H9 (cell line): ENCODE data around the gene RAD21L1. TPM values are rescaled to one million over a fixed set of nuclear protein-coding genes. Genes with fewer than 3 reads are reported as not detected.

Experiments
- DNase-seq: peaks from one replicate; pipeline ENCODE4 v3.0.0-alpha.2; 2017
- H2AFZ ChIP-seq: one replicate; pipeline ENCODE4 v1.6.1; 2013; ENCODE audit warnings: mild to moderate bottlenecking, low read length, control low read depth, moderate library complexity
- H2AK5ac ChIP-seq: 2 replicates; pipeline ENCODE4 v1.6.1; 2013; ENCODE audit warnings: low read length, control low read depth, mixed read lengths; ENCODE audit not compliant: insufficient read length
- H2BK120ac ChIP-seq: one replicate; pipeline ENCODE4 v1.6.1; 2013; ENCODE audit warnings: low read depth, mild to moderate bottlenecking, low read length, control low read depth, inconsistent platforms; ENCODE audit not compliant: poor library complexity, severe bottlenecking
- H2BK12ac ChIP-seq: 2 replicates; pipeline ENCODE4 v1.6.1; 2013; ENCODE audit warnings: low read length, control low read depth, mixed read lengths, low read depth; ENCODE audit not compliant: insufficient read length
- H2BK15ac ChIP-seq: 2 replicates; pipeline ENCODE4 v1.6.1; 2013; ENCODE audit warnings: low read depth, low read length, control low read depth
- H2BK20ac ChIP-seq: one replicate; pipeline ENCODE4 v1.6.1; 2013; ENCODE audit warnings: low read depth, mild to moderate bottlenecking, low read length, control low read depth, inconsistent platforms; ENCODE audit not compliant: poor library complexity, severe bottlenecking
- H2BK5ac ChIP-seq: 2 replicates; pipeline ENCODE4 v1.6.1; 2013; ENCODE audit warnings: low read length, control low read depth, mixed read lengths; ENCODE audit not compliant: insufficient read length
- H3K14ac ChIP-seq: 2 replicates; pipeline ENCODE4 v1.6.1; 2013; ENCODE audit warnings: low read length, control low read depth; ENCODE audit not compliant: insufficient read depth
- H3K18ac ChIP-seq: 2 replicates; pipeline ENCODE4 v1.6.1; 2013; ENCODE audit warnings: low read depth, mild to moderate bottlenecking, mixed read lengths, low read length, control low read depth; ENCODE audit not compliant: insufficient read length
- H3K23ac ChIP-seq: 2 replicates; pipeline ENCODE4 v1.6.1; 2013; ENCODE audit warnings: low read length, control low read depth, mixed read lengths, low read depth; ENCODE audit not compliant: insufficient read length
- H3K23me2 ChIP-seq: 2 replicates; pipeline ENCODE4 v1.6.1; 2013; ENCODE audit warnings: low read depth, mild to moderate bottlenecking, mixed read lengths, low read length, control low read depth; ENCODE audit not compliant: insufficient read length, poor library complexity, severe bottlenecking
- H3K27ac ChIP-seq: 2 replicates; pipeline ENCODE4 v1.5.1; 2013; ENCODE audit warnings: low read length, control low read depth, mixed read lengths, low read depth; ENCODE audit not compliant: insufficient read length
- H3K27me3 ChIP-seq: 2 replicates; pipeline ENCODE4 v1.6.1; 2013; ENCODE audit warnings: low read length, control low read depth, inconsistent platforms; ENCODE audit not compliant: insufficient read depth
- H3K4ac ChIP-seq: 2 replicates; pipeline ENCODE4 v1.6.1; 2013; ENCODE audit warnings: low read depth, mild to moderate bottlenecking, control low read depth, inconsistent platforms, low read length, moderate library complexity
- H3K4me1 ChIP-seq: 2 replicates; pipeline ENCODE4 v1.6.1; 2013; ENCODE audit warnings: low read length, control low read depth, inconsistent platforms; ENCODE audit not compliant: insufficient read depth
- H3K4me2 ChIP-seq: 2 replicates; pipeline ENCODE4 v1.6.1; 2013; ENCODE audit warnings: low read length, control low read depth, mixed read lengths; ENCODE audit not compliant: insufficient read length, insufficient read depth
- H3K56ac ChIP-seq: 2 replicates; pipeline ENCODE4 v1.6.1; 2013; ENCODE audit warnings: low read depth, mild to moderate bottlenecking, mixed read lengths, low read length, control low read depth; ENCODE audit not compliant: insufficient read length
- H3K79me1 ChIP-seq: 2 replicates; pipeline ENCODE4 v1.6.1; 2013; ENCODE audit warnings: low read depth, mild to moderate bottlenecking, moderate library complexity, low read length, control low read depth, inconsistent platforms; ENCODE audit not compliant: insufficient read depth, poor library complexity, severe bottlenecking
- H3K79me2 ChIP-seq: 2 replicates; pipeline ENCODE4 v1.6.1; 2013; ENCODE audit warnings: low read length, control low read depth, inconsistent platforms; ENCODE audit not compliant: insufficient read depth
- H3K9ac ChIP-seq: 2 replicates; pipeline ENCODE4 v1.6.1; 2013; ENCODE audit warnings: low read length, control low read depth, mixed read lengths; ENCODE audit not compliant: insufficient read length; ENCODE audit errors: extremely low read depth
- H3K9me3 ChIP-seq: one replicate; pipeline ENCODE4 v1.6.1; 2013; ENCODE audit warnings: low read depth, low read length, inconsistent platforms; ENCODE audit not compliant: control insufficient read depth
- H3T11ph ChIP-seq: one replicate; pipeline ENCODE4 v1.6.1; 2013; ENCODE audit warnings: mild to moderate bottlenecking, low read length, control low read depth, inconsistent platforms
- H4K20me1 ChIP-seq: one replicate; pipeline ENCODE4 v1.6.1; 2013; ENCODE audit not compliant: control insufficient read depth, insufficient read length, insufficient read depth
- H4K5ac ChIP-seq: 2 replicates; pipeline ENCODE4 v1.6.1; 2013; ENCODE audit warnings: low read depth, mild to moderate bottlenecking, mixed read lengths, low read length, control low read depth; ENCODE audit not compliant: insufficient read length
- H4K8ac ChIP-seq: replicated peaks from 2 replicates; pipeline ENCODE4 v1.6.1; 2013; ENCODE audit warnings: low read length, control low read depth, mixed read lengths, low read depth; ENCODE audit not compliant: insufficient read length
- H4K91ac ChIP-seq: 2 replicates; pipeline ENCODE4 v1.6.1; 2013; ENCODE audit warnings: low read depth, mild to moderate bottlenecking, moderate library complexity, mixed read lengths, low read length, control low read depth; ENCODE audit not compliant: insufficient read length
- H3K27ac Mint-ChIP-seq, 3 experiments: 2 replicates in 2 of 3; 3 replicates in 1 of 3; pipeline ENCODE4 v1.8.0; 2020 to 2021; ENCODE audit warnings: mixed read lengths in 3 of 3, mild to moderate bottlenecking in 1 of 3, moderate library complexity in 1 of 3
- H3K27me3 Mint-ChIP-seq: 2 replicates; pipeline ENCODE4 v1.8.0; 2021; ENCODE audit warnings: low read depth, mild to moderate bottlenecking, moderate library complexity, mixed read lengths
- H3K36me3 Mint-ChIP-seq, 3 experiments: 2 replicates in 2 of 3; 3 replicates in 1 of 3; pipeline ENCODE4 v1.8.0; 2020 to 2021; ENCODE audit warnings: low read depth in 3 of 3, mixed read lengths in 3 of 3; ENCODE audit not compliant: insufficient read depth in 1 of 3
- H3K4me1 Mint-ChIP-seq, 2 experiments: 2 replicates each; pipeline ENCODE4 v1.8.0; 2020; ENCODE audit warnings: mixed read lengths in 2 of 2
- H3K4me3 Mint-ChIP-seq, 2 experiments: 2 replicates in 1 of 2; 3 replicates in 1 of 2; pipeline ENCODE4 v1.8.0; 2020 to 2021; ENCODE audit warnings: mild to moderate bottlenecking in 2 of 2, mixed read lengths in 2 of 2, moderate library complexity in 1 of 2
- H3K9me3 Mint-ChIP-seq, 2 experiments: 2 replicates in 1 of 2; 3 replicates in 1 of 2; pipeline ENCODE4 v1.8.0; 2020; ENCODE audit warnings: mild to moderate bottlenecking in 2 of 2, mixed read lengths in 2 of 2, moderate library complexity in 1 of 2
- WGBS: extraction: QIAGEN DNeasy Blood & Tissue Kit; methylation state at CpG from one replicate; pipeline ENCODE4 v1.1.7; 2013; ENCODE audit warnings: missing lambda C conversion rate, low lambda C conversion rate, mixed read lengths; ENCODE audit not compliant: insufficient read length; ENCODE audit errors: extremely low coverage; 5-methylcytosine and 5-hydroxymethylcytosine counted together
- total RNA-seq: library from RNA; stranded (reverse); gene quantifications from 2 replicates; pipeline ENCODE4 v1.2.1, GENCODE V29; 2021
- TF ChIP-seq, protein P1 (sequence below): fragments of 200-600 bp; sonication (generic); conservative IDR thresholded peaks from 3 replicates; pipeline ENCODE4 v1.8.0; 2021; ENCODE audit warnings: antibody characterized with exemption, mild to moderate bottlenecking

The RAD21L1 gene
- total RNA-seq, 1 experiment from 2014 or later = not detected

- Histone ChIP-seq H3K79me2 (no peaks in the 10 kb centered on the region), H3K23me2 (no peaks in the 10 kb centered on the region), H3K23ac (no peak overlapping the region), H2BK5ac (no peak overlapping the region), H3T11ph (no peak overlapping the region), H3K18ac (no peak overlapping the region), H4K8ac (no peak overlapping the region), H4K91ac (no peak overlapping the region), H3K4ac (no peak overlapping the region), H2BK20ac (no peak overlapping the region), H2BK12ac (no peak overlapping the region), H3K27ac (no peak overlapping the region), H3K79me1 (no peaks in the 10 kb centered on the region), H3K4me2 (no peak overlapping the region), H3K4me1 (no peaks in the 10 kb centered on the region), H3K9me3 (no peaks in the 10 kb centered on the region), H4K20me1 (no peaks in the 10 kb centered on the region), H2AFZ (no peak overlapping the region), H3K56ac (no peak overlapping the region), H3K27me3 (no peaks in the 10 kb centered on the region), H2AK5ac (no peak overlapping the region), H3K14ac (no peak overlapping the region), H2BK15ac (no peak overlapping the region), H2BK120ac (no peak overlapping the region), H4K5ac (no peak overlapping the region), H3K9ac (no peak overlapping the region)
- WGBS = no CpG with 5 or more reads among the region's 3 CpGs
- H3K27me3 Mint-ChIP-seq = peaks cover 17% of the 10 kb centered on the region
- H3K36me3 Mint-ChIP-seq = peaks cover 0 to 4% (median 0%) of the 10 kb centered on the region in 3 experiments; a peak in 1 of 7 replicates
- H3K9me3 Mint-ChIP-seq = peaks cover 5 to 8% of the 10 kb centered on the region in 2 experiments; a peak in 4 of 5 replicates
- peaks cover 0 to 7% of the 10 kb centered on the region in 2 experiments; a peak in 1 of 4 replicates for H3K4me1 Mint-ChIP-seq
- no peak overlapping the region for H3K27ac Mint-ChIP-seq
- TF ChIP-seq, protein P1, sequence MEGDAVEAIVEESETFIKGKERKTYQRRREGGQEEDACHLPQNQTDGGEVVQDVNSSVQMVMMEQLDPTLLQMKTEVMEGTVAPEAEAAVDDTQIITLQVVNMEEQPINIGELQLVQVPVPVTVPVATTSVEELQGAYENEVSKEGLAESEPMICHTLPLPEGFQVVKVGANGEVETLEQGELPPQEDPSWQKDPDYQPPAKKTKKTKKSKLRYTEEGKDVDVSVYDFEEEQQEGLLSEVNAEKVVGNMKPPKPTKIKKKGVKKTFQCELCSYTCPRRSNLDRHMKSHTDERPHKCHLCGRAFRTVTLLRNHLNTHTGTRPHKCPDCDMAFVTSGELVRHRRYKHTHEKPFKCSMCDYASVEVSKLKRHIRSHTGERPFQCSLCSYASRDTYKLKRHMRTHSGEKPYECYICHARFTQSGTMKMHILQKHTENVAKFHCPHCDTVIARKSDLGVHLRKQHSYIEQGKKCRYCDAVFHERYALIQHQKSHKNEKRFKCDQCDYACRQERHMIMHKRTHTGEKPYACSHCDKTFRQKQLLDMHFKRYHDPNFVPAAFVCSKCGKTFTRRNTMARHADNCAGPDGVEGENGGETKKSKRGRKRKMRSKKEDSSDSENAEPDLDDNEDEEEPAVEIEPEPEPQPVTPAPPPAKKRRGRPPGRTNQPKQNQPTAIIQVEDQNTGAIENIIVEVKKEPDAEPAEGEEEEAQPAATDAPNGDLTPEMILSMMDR = no peak
- DNase-seq = no peak
- no peak overlapping the region for H3K4me3 Mint-ChIP-seq
Measured at GRCh38 chr20:1252416-1252815, 26.6 kb downstream of the RAD21L1 start.
